Mesangial cell (primary cell): ENCODE results near the gene HOMEZ. TPM values are rescaled to one million over a fixed set of nuclear protein-coding genes. Genes with fewer than 3 reads are reported as not detected.

ENCODE experiments used
- total RNA-seq: library from RNA; depleted of rRNA; stranded (reverse); fragments of >200 nt; gene quantifications from 2 replicates; pipeline ENCODE4 v1.2.3, GENCODE V29; 2015

Gene HOMEZ
- 9.1 and 11.1 TPM in 2 replicates for total RNA-seq

GRCh38 chr14:23286020-23286901, at the start of gene HOMEZ:
Gene HOMEZ (minus strand): TSS chr14:23286132. CDS start chr14:23285952, 180 bp downstream.

GRCh38 chr14:23320584-23321571, 34.9 kb upstream of the HOMEZ start, which contains the start of gene PABPN1:
Gene PABPN1 (plus strand): TSS chr14:23321457. CDS start chr14:23321470, 13 bp downstream.

GRCh38 chr14:23306412-23307145, 20.6 kb upstream of the HOMEZ start, which contains the start of gene BCL2L2:
Gene BCL2L2 (plus strand): TSS chr14:23306833. CDS start chr14:23307768, 935 bp downstream.

GRCh38 chr14:23302290-23303225, 16.6 kb upstream of the HOMEZ start, which contains the start of gene PPP1R3E:
Gene PPP1R3E (minus strand): TSS chr14:23302859. CDS start chr14:23302576, 283 bp downstream.

GRCh38 chr14:23237772-23238594, 47.9 kb downstream of the HOMEZ start, which contains the start of gene RNF212B:
Gene RNF212B (plus strand): TSS chr14:23237936. CDS start chr14:23240346, 2,410 bp downstream.

Other genes with a start within 250 kb of the HOMEZ start
- not detected in 2 replicates for gene PSMB11, start 243.9 kb downstream of the HOMEZ start, total RNA-seq
- 11.1 and 13.8 TPM in 2 replicates for gene CDH24, start 228.6 kb downstream of the HOMEZ start, total RNA-seq
- 55.4 and 55.8 TPM in 2 replicates for gene ACIN1, start 191.0 kb downstream of the HOMEZ start, total RNA-seq
- gene C14orf119, start 190.6 kb downstream of the HOMEZ start, total RNA-seq, result 44.7 and 47.3 TPM in 2 replicates
- not detected in 2 replicates for gene CIROP, start 181.1 kb downstream of the HOMEZ start, total RNA-seq
- not detected in 2 replicates for gene CEBPE, start 166.9 kb downstream of the HOMEZ start, total RNA-seq
- gene SLC7A8, start 102.5 kb downstream of the HOMEZ start, total RNA-seq, result 0.98 and 7.2 TPM in 2 replicates
- not detected in 2 replicates for gene RNF212B, start 48.2 kb downstream of the HOMEZ start, total RNA-seq
- gene PPP1R3E, start 16.7 kb upstream of the HOMEZ start, total RNA-seq, result 0.98 and 3.2 TPM in 2 replicates
- gene BCL2L2, start 20.7 kb upstream of the HOMEZ start, total RNA-seq, result 13.5 and 15.5 TPM in 2 replicates
- gene PABPN1, start 35.3 kb upstream of the HOMEZ start, total RNA-seq, result 58.4 and 59.0 TPM in 2 replicates
- gene SLC22A17, start 66.8 kb upstream of the HOMEZ start, total RNA-seq, result 16.9 and 34.9 TPM in 2 replicates
- 10.4 and 14.7 TPM in 2 replicates for gene EFS, start 79.0 kb upstream of the HOMEZ start, total RNA-seq
- not detected in 2 replicates for gene IL25, start 86.7 kb upstream of the HOMEZ start, total RNA-seq
- gene CMTM5, start 90.9 kb upstream of the HOMEZ start, total RNA-seq, result 0.25 TPM in 1 of 2 replicates, not detected in the other
- not detected in 2 replicates for gene MYH6, start 122.1 kb upstream of the HOMEZ start, total RNA-seq
- gene MYH7, start 149.5 kb upstream of the HOMEZ start, total RNA-seq, result not detected in 2 replicates
- 32.5 and 46.3 TPM in 2 replicates for gene NGDN, start 183.6 kb upstream of the HOMEZ start, total RNA-seq